ENCODE results near the gene VAT1.
A peak's percentile ranks its signal among the peaks of the same experiment; 100 is the strongest.
"Not testable (repeated sequence)": the region's sequence is repeated elsewhere in the genome, so short reads cannot be mapped to it uniquely, and the experiment has no call there.

Gene VAT1

DNA sequence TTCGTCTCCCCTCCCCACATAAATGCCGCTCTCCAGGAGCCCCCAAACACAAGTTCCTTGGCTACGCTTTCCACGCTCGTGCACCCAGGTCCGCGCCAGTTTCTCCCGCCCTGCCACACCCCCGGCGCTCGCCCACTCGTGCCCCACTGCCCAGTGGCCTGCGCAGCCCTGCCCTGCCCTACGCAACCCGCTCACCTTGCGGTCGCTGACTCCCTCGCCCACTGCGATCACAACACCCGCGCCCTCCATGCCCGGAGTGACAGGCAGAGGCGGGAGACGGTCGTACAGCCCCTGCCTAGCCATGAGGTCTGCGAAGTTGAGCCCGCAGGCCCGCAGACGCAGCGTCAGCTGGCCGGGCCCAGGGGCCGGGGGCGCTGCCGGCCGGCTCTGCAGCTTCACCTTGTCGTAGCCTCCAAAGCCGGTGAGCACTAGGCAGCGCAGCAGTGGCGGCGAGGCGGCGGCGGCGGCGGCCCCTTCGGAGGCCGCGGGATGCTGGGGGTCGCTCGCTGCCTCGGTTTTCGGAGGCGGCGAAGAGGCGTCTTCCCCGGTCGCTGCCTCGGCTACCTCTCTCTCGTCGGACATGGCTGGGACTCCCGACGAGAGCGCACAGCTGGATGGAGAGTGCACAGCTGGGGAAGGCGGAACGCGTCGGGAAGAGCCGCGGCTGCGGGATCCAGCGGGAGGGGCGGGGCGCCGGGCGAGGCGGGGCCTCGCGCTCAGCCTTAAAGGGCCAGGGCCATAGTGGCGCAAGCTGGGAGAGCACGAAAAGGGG is at the start of gene VAT1:
Gene VAT1 (minus strand): TSS at position 645 of the 772 bp plus-strand sequence. CDS start 63 bp downstream, at position 582.
- DNase-seq = peak; percentile 74

DNA sequence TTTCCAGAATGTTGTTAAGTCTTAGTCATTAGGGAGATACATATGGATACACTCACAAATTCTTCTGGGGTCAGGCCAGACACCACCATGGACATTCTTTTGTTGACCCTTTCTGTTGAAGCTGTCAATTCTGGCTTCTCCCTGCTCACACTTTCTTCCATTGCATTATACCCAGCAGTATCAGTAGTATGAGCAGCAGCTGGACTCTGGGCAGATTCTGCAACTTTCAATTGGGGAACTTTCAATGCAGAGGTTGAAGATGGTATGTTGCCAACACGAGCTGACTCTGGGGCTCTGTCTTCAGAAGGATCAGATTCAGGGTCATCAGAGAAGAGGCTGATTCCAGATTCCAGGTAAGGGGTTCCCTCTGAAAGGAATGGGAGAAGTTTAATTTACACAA is 48.7 kb upstream of the VAT1 start:
- DNase-seq = no peak

DNA sequence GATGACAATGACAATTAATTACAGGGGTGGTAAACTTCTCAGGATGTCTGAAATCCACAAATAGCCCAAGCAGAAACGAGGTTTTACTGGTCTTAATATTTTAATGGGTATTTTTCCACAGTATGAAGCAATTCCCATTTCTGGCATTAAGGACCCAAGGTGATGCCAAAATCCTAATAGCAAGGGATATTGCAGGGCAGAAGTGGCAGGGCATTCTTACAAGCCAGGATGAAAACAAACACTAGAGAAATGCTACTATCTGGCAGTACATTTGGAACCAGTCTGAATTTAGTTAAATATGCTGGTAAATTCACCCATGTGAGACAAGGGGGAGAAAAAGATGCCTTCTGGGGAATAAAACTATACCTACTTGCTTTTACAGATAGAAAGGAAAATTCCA is 48.1 kb upstream of the VAT1 start:
- no peak for DNase-seq

DNA sequence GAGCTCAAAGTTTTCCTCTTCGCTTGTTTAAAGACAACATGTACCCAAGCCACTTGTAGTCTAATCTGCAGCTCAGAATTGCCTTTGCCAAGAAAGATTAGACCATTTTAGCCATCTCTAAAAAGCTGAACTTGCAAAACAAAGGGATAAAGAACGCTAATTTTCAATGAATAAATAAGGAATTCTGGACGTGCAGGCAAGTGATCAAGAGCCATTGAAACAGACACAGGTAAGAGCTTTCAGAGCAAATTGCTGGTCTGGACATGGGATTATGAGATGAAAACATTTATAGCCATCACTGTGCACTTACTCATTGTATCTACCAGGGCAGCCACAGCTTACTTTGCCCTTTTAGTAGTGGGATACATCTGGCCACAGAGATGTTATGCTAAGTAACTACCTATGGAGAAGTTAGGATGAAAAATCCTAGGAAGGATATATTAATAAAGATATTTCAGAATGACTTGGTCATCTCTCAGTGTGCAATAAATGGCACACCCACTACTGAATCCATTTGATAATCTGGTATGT is 47.2 kb upstream of the VAT1 start:
- DNase-seq = no peak

- no peak for DNase-seq
These were observed 46.6 kb upstream of the VAT1 start for GRCh38 chr17:43068570-43069367.

DNA sequence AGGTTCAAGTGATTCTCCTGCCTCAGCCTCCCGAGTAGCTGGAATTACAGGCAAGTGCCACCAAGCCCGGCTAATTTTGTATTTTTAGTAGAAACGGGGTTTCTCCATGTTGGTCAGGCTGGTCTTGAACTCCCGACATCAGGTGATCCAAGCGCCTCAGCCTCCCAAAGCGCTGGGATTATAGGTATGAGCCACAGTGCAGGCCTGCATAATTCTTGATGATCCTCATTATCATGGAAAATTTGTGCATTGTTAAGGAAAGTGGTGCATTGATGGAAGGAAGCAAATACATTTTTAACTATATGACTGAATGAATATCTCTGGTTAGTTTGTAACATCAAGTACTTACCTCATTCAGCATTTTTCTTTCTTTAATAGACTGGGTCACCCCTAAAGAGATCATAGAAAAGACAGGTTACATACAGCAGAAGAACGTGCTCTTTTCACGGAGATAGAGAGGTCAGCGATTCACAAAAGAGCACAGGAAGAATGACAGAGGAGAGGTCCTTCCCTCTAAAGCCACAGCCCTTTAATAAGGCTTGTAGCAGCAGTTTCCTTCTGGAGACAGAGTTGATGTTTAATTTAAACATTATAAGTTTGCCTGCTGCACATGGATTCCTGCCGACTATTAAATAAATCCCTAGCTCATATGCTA is 40.9 kb upstream of the VAT1 start:
- no peak for DNase-seq

DNA sequence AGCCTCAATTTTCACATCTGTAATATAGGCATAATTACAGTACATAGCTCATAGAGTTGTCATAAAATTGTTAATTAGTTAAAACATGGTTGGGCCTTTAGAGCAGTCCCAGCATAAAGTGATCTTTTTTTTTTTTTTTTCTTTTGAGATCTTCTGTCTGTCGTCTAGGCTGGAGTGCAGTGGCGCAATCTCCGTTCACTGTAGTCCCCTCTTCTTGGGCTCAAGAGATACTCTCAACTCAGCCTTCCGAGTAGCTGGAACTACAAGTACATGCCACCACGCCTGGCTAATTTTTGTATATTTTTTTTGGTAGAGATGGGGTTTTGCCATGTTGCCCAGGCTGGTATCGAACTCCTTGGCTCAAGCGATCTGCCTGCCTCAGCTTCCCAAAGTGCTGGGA is 33.9 kb upstream of the VAT1 start:
- DNase-seq = no peak

GRCh38 chr17:43053008-43053407 is 30.8 kb upstream of the VAT1 start:
- not testable (repeated sequence) for DNase-seq

DNA sequence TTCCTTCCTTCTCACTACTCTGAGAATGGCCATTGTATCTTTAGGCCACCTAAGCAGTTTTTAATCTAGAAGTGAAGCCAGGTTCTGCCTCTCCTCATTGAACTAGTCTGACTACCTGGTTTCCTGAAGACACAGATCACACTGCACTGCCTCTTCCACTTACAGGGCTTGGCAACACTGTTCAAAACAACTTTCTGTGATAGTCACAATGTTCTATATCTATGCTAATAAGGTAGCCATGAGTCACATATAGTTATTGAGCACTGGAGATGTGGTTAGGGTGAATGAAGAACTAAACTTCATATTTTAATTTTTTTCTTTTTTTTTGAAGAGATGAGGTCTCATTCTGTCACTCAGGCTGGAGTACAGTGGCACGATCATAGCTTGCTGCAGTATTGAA is 29.8 kb upstream of the VAT1 start:
- no peak for DNase-seq

DNA sequence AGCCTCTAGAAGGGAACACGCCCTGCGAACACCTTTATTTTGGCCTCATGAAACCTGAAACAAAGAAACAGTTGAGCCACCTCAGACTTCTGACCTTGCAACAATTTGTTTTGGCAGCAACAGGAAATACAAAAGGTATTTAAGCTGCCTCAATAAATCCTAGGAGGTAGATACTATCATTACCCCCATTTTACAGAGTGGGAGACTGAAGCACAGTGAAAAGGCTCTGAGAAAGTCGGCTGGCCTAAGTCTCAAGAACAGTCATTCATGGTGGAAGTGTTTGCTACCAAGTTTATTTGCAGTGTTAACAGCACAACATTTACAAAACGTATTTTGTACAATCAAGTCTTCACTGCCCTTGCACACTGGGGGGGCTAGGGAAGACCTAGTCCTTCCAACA is 21.8 kb upstream of the VAT1 start:
- no peak for DNase-seq

DNA sequence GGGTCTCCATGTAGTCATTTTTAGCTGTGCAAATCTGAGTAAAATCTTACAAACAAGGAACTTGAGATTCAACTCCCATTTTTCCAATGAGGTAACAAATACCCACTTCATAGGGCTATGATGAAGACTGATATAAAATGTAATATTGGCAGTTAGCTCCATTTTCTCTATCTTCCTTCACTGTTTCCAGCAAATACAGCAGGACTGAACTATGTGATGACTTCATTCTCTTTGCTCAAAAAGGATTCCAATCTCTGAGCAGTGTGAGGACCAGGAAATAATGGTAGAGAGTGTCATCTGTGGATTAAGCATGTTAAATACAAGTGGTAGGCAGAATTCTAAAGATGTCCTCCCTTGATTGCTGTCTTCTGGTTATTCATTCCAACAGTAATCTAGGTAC is 21.1 kb upstream of the VAT1 start:
- no peak for DNase-seq

DNA sequence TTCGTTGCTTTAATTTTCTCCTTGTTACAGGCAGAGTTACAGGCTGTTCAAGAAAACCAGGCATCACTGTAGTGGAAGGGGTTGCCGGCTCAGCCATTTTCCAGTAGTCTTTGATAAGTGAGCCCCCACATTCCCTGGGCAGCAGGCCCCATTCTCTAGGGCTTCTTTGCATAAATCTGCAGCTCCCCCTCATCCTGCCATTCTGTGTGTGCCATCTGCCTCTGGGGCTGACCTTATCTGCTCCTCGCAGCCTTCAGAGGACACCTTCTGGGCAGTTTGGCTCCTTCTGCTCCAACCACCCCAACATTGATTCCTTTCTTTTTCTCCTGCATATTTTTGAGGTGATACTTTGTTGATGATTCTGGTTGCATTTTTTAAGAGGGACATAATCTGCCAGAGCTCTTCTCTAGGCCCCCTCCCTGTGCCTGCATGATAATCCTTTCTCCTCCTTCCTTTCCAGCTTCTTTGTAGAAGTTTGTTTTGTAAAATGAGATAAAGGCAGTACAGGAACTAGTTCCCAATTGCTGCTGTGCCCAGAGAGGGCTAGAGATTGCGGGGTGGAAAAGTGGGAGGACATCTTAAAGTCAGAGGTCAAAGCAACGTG is 19.9 kb upstream of the VAT1 start:
- DNase-seq = peak; percentile 3

GRCh38 chr17:43040655-43041054 is 18.5 kb upstream of the VAT1 start:
- no peak for DNase-seq

- no peak for DNase-seq
These were observed 17.5 kb upstream of the VAT1 start for GRCh38 chr17:43039646-43040045.

- no peak for DNase-seq
These were observed 12.7 kb upstream of the VAT1 start for GRCh38 chr17:43034894-43035293.

DNA sequence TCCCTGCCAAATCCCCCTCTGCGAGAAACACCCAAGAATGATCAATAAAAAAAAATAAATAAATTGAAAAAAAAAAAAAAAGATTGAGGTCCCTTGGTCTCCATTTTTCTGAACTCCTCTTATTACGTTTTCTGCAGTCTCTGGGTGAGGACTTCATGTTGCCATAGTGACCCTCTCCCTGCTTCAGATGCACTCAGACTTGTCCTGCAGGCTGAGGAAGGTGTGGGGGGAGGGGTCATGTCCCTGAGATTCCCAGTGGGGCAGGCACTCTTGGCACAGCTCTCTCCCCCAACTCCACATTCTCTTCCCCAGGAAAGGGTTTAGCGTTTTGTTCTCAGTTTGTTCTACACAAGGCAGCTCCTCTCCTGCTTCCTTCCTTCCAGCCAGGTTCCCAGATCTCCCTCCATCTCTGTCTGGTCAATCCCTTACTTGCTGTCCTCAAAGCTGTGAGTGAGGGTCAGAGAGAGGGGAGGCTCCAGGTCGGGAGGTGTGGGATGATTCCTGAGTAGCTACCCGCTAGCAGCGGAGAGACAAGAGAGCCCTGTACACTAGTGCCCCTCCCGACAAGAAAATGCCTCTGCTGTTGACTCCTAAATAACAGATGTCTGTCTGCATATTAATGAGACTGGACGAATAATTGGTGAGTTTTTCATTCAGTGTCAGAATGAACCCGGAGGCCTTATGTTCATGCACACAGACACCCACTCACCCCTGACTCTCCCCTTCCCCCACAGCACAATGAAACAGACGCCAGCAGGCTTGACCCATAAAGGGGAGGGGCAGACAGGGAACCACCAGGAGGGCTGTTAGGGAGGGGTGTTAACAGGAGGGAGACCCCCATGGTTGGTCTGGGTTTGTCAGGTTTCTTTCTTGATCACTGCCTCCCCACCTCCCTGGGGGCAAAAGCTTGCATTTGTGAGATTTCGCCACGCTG is 12.0 kb upstream of the VAT1 start:
- no peak for DNase-seq

GRCh38 chr17:43031666-43032065 is 9.5 kb upstream of the VAT1 start:
- no peak for DNase-seq

- DNase-seq = no peak
These were observed 8.1 kb upstream of the VAT1 start for GRCh38 chr17:43030137-43030767.

GRCh38 chr17:43028221-43028861 is 6.2 kb upstream of the VAT1 start:
- DNase-seq = no peak

- no peak for DNase-seq
These were observed 5.2 kb upstream of the VAT1 start for GRCh38 chr17:43027091-43028032.

Data from fibroblast of skin of right biceps (primary cell).